PC-3 (cell line): Measurements from ENCODE around the gene ATP6V1F. TPM values are rescaled to one million over a fixed set of nuclear protein-coding genes. Genes with fewer than 3 reads are reported as not detected.

ENCODE experiments used
- ATAC-seq: fragments of 200-7000 bp; cut with Tn5 transposase; 2 replicates; pipeline ENCODE4 v1.9.1; 2020; ENCODE audit warnings: mild to moderate bottlenecking, moderate library complexity
- BruUV-seq: library from RNA; stranded (reverse); fragments of 400-500 nt; replicated peaks from 2 replicates; lab custom pipeline; 2021; lab: Mats Ljungman, UMichigan
- CTCF ChIA-PET: fragments of 300-600 bp; sonication (Branson Sonifier 250); formaldehyde crosslinking; loops from one replicate; lab custom pipeline; 2022; ENCODE audit warnings: antibody characterized with exemption; lab: Charles Lee
- POLR2A ChIA-PET: fragments of 300-600 bp; sonication (Branson Sonifier 250); formaldehyde crosslinking; loops from one replicate; lab custom pipeline; 2022; ENCODE audit warnings: antibody characterized with exemption; ENCODE audit not compliant: unreplicated experiment; lab: Charles Lee
- DNase-seq: peaks from one replicate; pipeline ENCODE4 v3.0.0-alpha.2; 2015
- H2AFZ ChIP-seq: fragments of 300-600 bp; sonication (generic); 2 replicates; pipeline ENCODE4 v1.6.0; 2016; ENCODE audit warnings: antibody characterized with exemption, low read length
- H3F3A ChIP-seq: fragments of 300-600 bp; sonication (generic); one replicate; pipeline ENCODE4 v1.6.0; 2017; ENCODE audit warnings: antibody characterized with exemption, low read length, control low read depth, mild to moderate bottlenecking; ENCODE audit not compliant: unreplicated experiment
- H3K27ac ChIP-seq: fragments of 300-600 bp; sonication (generic); 2 replicates; pipeline ENCODE4 v1.5.1; 2016; ENCODE audit warnings: mild to moderate bottlenecking, low read length
- H3K27me3 ChIP-seq: fragments of 300-600 bp; sonication (generic); 2 replicates; pipeline ENCODE4 v1.6.1; 2016; ENCODE audit warnings: low read length, mixed read lengths
- H3K36me3 ChIP-seq: fragments of 300-600 bp; sonication (generic); 2 replicates; pipeline ENCODE4 v1.6.1; 2016; ENCODE audit warnings: low read depth, mixed run types, low read length, mixed read lengths
- H3K4me1 ChIP-seq: fragments of 300-600 bp; sonication (generic); 2 replicates; pipeline ENCODE4 v1.5.1; 2016; ENCODE audit warnings: low read length; ENCODE audit not compliant: insufficient read depth
- H3K4me2 ChIP-seq: fragments of 300-600 bp; sonication (generic); 2 replicates; pipeline ENCODE4 v1.6.0; 2016; ENCODE audit warnings: low read length
- H3K4me3 ChIP-seq: fragments of 300-600 bp; sonication (generic); 2 replicates; pipeline ENCODE4 v1.5.1; 2016; ENCODE audit warnings: mild to moderate bottlenecking, low read length, mixed read lengths
- H3K79me2 ChIP-seq: fragments of 300-600 bp; sonication (generic); 2 replicates; pipeline ENCODE4 v1.6.1; 2017; ENCODE audit warnings: low read length, mixed read lengths
- H3K9ac ChIP-seq: fragments of 300-600 bp; sonication (generic); 2 replicates; pipeline ENCODE4 v1.6.0; 2016; ENCODE audit warnings: mild to moderate bottlenecking, low read length
- H3K9me2 ChIP-seq: fragments of 300-600 bp; sonication (generic); replicated peaks from 2 replicates; pipeline ENCODE4 v1.6.1; 2016; ENCODE audit warnings: mixed run types, low read length, mixed read lengths
- H3K9me3 ChIP-seq: fragments of 300-600 bp; sonication (generic); 2 replicates; pipeline ENCODE4 v1.6.1; 2016; ENCODE audit warnings: low read length, mixed read lengths
- H4K20me1 ChIP-seq: fragments of 300-600 bp; sonication (generic); 2 replicates; pipeline ENCODE4 v1.6.1; 2016; ENCODE audit warnings: low read length, mixed read lengths
- EZH2 ChIP-seq: fragments of 300-600 bp; sonication (generic); IDR thresholded peaks from one replicate; pipeline ENCODE4 v1.6.1; 2017; ENCODE audit warnings: antibody characterized with exemption, mild to moderate bottlenecking, low read length; ENCODE audit not compliant: unreplicated experiment
- EZH2phosphoT487 ChIP-seq: fragments of 300-600 bp; sonication (generic); IDR thresholded peaks from 2 replicates; pipeline ENCODE4 v1.6.1; 2018; ENCODE audit warnings: mild to moderate bottlenecking, antibody characterized with exemption, low read length, borderline replicate concordance
- intact Hi-C: fragments of 100-400 bp; cut with micrococcal nuclease; formaldehyde crosslinking; loops from 2 replicates; pipeline ENCODE4 v1.9.0; 2023
- total RNA-seq: library from RNA; depleted of rRNA; stranded (reverse); fragments of >200 nt; gene quantifications from 2 replicates; pipeline ENCODE4 v1.2.3, GENCODE V29; 2014
- TF ChIP-seq, protein P1 (sequence below): fragments of 300-600 bp; sonication (generic); conservative IDR thresholded peaks from 2 replicates; pipeline ENCODE4 v1.5.1; 2017; ENCODE audit warnings: antibody characterized with exemption, low read depth, mild to moderate bottlenecking, low read length

Gene ATP6V1F
- total RNA-seq, 1 experiment from 2014 or later, result 131 TPM

DNA sequence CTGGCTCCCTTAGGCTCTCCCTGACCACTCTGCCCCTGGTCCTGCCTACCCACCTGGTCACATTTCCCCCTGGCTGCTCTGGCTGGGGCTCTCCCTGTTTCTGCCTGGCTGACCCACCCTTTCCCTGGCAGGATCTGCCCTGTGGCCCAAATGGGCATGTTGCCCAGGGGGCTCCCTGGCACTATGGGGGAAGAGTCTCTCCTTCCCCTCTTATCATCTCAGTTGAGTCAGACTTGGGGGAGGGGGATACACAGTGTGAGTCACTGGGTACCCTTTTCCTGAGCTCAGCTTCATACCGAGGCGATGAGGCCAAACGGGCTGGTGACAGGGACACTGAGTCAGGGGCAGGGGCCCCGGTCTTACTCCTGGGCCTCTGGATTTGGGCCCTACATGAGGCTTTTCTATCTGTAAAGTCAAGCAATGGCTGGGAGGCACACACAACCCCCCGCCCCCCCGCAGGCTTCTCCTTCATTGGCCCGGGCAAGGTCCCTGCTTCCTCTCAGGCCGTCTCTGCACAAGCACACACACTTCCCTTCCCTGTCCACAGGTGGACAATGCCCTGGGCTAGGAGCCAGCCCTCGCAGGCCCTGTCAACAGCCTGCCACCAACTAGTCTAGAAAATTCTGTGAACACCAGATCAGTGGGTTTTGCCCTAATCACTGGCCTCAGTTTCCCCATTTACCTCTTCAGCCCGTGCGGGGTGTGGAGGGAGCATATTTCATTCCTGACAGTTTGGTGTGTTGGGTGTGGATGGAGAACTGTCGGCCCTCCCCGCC lies 33.1 kb upstream of the ATP6V1F start:
- ChIA-PET CTCF (no interaction called here), POLR2A (interaction anchor here (0.6 kb wide), 1 partner anchor 20 kb away, joined by 11 read pairs; no protein-coding TSS in a partner anchor)
- Histone ChIP-seq H3K4me3 (peak overlapping the region; percentile 65), H3K9ac (no peak overlapping the region), H3F3A (no peaks in the 10 kb centered on the region), H4K20me1 (no peaks in the 10 kb centered on the region; the same call in 1 of the 2 replicates), H2AFZ (peak overlapping the region; percentile 74), H3K27me3 (no peaks in the 10 kb centered on the region), H3K4me1 (peaks cover 64% of the 10 kb centered on the region), H3K9me3 (no peaks in the 10 kb centered on the region), H3K79me2 (peaks cover 41% of the 10 kb centered on the region), H3K36me3 (no peaks in the 10 kb centered on the region), H3K4me2 (peak overlapping the region; percentile 90), H3K27ac (peak overlapping the region; percentile 23), H3K9me2 (no peaks in the 10 kb centered on the region)
- intact Hi-C loops, result no loop called here
- ATAC-seq (peak; percentile 27), DNase-seq (peak; percentile 77)
- BruUV-seq, result no TSS peak
- TF ChIP-seq EZH2 (no peak), EZH2phosphoT487 (no peak)
- TF ChIP-seq, protein P1, sequence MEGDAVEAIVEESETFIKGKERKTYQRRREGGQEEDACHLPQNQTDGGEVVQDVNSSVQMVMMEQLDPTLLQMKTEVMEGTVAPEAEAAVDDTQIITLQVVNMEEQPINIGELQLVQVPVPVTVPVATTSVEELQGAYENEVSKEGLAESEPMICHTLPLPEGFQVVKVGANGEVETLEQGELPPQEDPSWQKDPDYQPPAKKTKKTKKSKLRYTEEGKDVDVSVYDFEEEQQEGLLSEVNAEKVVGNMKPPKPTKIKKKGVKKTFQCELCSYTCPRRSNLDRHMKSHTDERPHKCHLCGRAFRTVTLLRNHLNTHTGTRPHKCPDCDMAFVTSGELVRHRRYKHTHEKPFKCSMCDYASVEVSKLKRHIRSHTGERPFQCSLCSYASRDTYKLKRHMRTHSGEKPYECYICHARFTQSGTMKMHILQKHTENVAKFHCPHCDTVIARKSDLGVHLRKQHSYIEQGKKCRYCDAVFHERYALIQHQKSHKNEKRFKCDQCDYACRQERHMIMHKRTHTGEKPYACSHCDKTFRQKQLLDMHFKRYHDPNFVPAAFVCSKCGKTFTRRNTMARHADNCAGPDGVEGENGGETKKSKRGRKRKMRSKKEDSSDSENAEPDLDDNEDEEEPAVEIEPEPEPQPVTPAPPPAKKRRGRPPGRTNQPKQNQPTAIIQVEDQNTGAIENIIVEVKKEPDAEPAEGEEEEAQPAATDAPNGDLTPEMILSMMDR, result no peak

DNA sequence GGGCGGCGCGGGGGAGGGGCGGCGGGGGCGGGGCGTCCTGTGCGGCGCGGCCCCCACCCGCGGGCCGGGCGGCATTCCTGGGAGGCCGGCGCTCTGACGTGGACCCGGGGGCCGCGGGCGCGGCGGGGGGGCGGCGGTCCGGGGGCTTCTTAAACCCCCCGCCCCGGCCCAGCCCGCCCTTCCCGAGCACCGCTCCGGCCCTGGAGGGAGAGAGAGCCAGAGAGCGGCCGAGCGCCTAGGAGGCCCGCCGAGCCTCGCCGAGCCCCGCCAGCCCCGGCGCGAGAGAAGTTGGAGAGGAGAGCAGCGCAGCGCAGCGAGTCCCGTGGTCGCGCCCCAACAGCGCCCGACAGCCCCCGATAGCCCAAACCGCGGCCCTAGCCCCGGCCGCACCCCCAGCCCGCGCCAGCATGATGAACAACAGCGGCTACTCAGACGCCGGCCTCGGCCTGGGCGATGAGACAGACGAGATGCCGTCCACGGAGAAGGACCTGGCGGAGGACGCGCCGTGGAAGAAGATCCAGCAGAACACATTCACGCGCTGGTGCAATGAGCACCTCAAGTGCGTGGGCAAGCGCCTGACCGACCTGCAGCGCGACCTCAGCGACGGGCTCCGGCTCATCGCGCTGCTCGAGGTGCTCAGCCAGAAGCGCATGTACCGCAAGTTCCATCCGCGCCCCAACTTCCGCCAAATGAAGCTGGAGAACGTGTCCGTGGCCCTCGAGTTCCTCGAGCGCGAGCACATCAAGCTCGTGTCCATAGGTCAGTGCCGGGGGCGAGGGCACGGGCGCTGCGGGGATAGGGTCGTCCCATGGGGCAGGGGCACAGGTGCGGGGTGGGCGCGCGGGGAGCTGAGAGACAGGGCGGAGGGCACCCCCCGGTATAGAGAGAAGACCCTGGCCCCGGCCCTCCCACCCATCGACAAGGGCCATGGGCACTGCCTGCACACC lies 32.2 kb upstream of the ATP6V1F start, which contains the start of gene FLNC:
TSS of gene FLNC (plus strand) at position 176 of the 947 bp plus-strand sequence. CDS start at position 408, 232 bp downstream.
- Histone ChIP-seq H3K4me1 (peaks cover 64% of the 10 kb centered on the region), H3K27me3 (no peaks in the 10 kb centered on the region), H4K20me1 (no peaks in the 10 kb centered on the region; the same call in 1 of the 2 replicates), H3K27ac (peak within 1 kb of the TSS; percentile 23), H3K4me2 (peak within 1 kb of the TSS; percentile 95), H3K36me3 (0 out of 2 replicates have a peak, but pooled peaks cover 4% of the 10 kb centered on the region), H3K79me2 (peaks cover 45% of the 10 kb centered on the region), H2AFZ (peak within 1 kb of the TSS; percentile 83), H3K9me2 (no peaks in the 10 kb centered on the region), H3K9ac (peak within 1 kb of the TSS; percentile 65), H3K4me3 (peak within 1 kb of the TSS; percentile 84), H3F3A (no peaks in the 10 kb centered on the region), H3K9me3 (no peaks in the 10 kb centered on the region)
- BruUV-seq, result TSS peak; percentile 77
- ChIA-PET POLR2A (no interaction called here), CTCF (no interaction called here)
- ATAC-seq (peak; percentile 16), DNase-seq (peak; percentile 44)
- no peak for TF ChIP-seq EZH2
- TF ChIP-seq, protein P1, result no peak
- intact Hi-C loops, result no loop called here
